K562 (cell line): ENCODE data around the gene PCSK5. TPM values are rescaled to one million over a fixed set of nuclear protein-coding genes. Genes with fewer than 3 reads are reported as not detected.

Experiments used
- KAT8 ChIP-seq: fragments of 450-650 bp; IDR thresholded peaks from 2 replicates; pipeline ENCODE4 v1.6.1; 2016; ENCODE audit warnings: low read depth, mild to moderate bottlenecking
- MBD2 ChIP-seq: sonication (generic); IDR thresholded peaks from 2 replicates; pipeline ENCODE4 v1.6.1; 2016; ENCODE audit warnings: low read depth, borderline replicate concordance
- NFE2 ChIP-seq: IDR thresholded peaks from 2 replicates; pipeline ENCODE4 v1.6.1; 2014; ENCODE audit warnings: antibody characterized with exemption, low read depth
- SMAD4 ChIP-seq: fragments of 250-450 bp; sonication (Bioruptor Pico); conservative IDR thresholded peaks from 2 replicates; pipeline ENCODE4 v1.8.0; 2021; ENCODE audit warnings: inconsistent platforms, mild to moderate bottlenecking, moderate library complexity
- TAL1 ChIP-seq: fragments of 450-650 bp; IDR thresholded peaks from 2 replicates; pipeline ENCODE4 v1.6.1; 2016; ENCODE audit warnings: mild to moderate bottlenecking
- ZNF274 ChIP-seq: IDR thresholded peaks from 2 replicates; pipeline ENCODE4 v1.6.1; 2011; ENCODE audit warnings: low read depth, mild to moderate bottlenecking, low read length, moderate library complexity, borderline replicate concordance
- ZNF41 ChIP-seq: fragments of 250-450 bp; sonication (Bioruptor Pico); conservative IDR thresholded peaks from 2 replicates; pipeline ENCODE4 v1.4.0; 2020; ENCODE audit warnings: mild to moderate bottlenecking
- polyA plus RNA-seq, 8 experiments: library from polyadenylated mRNA; depleted of rRNA in 4 of 8; stranded (reverse) in 5 of 8; unstranded in 3 of 8; fragments of >200 nt; fragmentation: Nextera tagmentation in 2 of 8; fragmentation: Illumina TruSeq in 1 of 8; extraction: Ambion mirVana in 2 of 8; extraction: Trizol in 1 of 8; gene quantifications; 2 replicates each; pipeline versions ENCODE4 v1.2.1 to v1.2.3, GENCODE V29; 2011 to 2014; ENCODE audit warnings: inconsistent platforms in 1 of 8, missing spikeins in 1 of 8
- total RNA-seq, 7 experiments: library from RNA; depleted of rRNA in 6 of 7; stranded (reverse); fragments of >200 nt in 6 of 7; fragmentation: Illumina TruSeq in 2 of 7; extraction: Trizol in 2 of 7; gene quantifications; 2 replicates each; pipeline versions ENCODE4 v1.2.1 to v1.2.3, GENCODE V29; 2011 to 2021; ENCODE audit warnings: low replicate concordance in 1 of 7
- TF ChIP-seq, protein P1 (sequence below): fragments of 450-650 bp; IDR thresholded peaks from 2 replicates; pipeline ENCODE4 v1.6.1; 2016; ENCODE audit warnings: mild to moderate bottlenecking, moderate library complexity
- TF ChIP-seq, protein P2 (sequence below): sonication (generic); formaldehyde crosslinking; IDR thresholded peaks from 2 replicates; pipeline ENCODE4 v1.8.0; 2022; ENCODE audit warnings: mild to moderate bottlenecking, missing genetic modification reagents
- TF ChIP-seq, protein P3 (sequence below): sonication (generic); formaldehyde crosslinking; IDR thresholded peaks from 2 replicates; pipeline ENCODE4 v1.8.1; 2023; ENCODE audit warnings: mild to moderate bottlenecking, missing genetic modification reagents

The PCSK5 gene
- total and polyA plus RNA-seq, 9 of the 15 experiments (the other 6 are each of a cell fraction or from before 2014, with no cell fraction given), result not detected

DNA sequence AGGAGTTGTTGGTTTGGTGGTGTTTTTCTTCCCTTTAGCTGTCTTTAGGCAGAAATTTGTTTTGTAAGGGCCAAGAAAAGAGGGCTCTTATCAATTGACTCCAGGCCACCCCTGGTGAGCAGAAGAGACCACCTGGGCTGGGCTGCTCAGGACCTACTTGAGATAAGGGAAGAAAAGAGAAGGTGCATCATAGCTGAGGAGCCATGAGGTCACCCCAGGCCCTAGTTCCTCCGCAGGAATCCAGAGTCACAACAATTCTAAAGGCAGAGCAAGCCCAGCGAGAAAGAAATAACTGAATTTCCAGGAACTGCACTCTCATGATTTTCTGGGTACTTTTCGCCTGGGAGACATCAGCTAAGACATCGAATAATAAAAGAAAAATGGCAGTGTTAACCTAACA, 468.9 kb downstream of the PCSK5 start (continued):
- TF ChIP-seq, protein P1, sequence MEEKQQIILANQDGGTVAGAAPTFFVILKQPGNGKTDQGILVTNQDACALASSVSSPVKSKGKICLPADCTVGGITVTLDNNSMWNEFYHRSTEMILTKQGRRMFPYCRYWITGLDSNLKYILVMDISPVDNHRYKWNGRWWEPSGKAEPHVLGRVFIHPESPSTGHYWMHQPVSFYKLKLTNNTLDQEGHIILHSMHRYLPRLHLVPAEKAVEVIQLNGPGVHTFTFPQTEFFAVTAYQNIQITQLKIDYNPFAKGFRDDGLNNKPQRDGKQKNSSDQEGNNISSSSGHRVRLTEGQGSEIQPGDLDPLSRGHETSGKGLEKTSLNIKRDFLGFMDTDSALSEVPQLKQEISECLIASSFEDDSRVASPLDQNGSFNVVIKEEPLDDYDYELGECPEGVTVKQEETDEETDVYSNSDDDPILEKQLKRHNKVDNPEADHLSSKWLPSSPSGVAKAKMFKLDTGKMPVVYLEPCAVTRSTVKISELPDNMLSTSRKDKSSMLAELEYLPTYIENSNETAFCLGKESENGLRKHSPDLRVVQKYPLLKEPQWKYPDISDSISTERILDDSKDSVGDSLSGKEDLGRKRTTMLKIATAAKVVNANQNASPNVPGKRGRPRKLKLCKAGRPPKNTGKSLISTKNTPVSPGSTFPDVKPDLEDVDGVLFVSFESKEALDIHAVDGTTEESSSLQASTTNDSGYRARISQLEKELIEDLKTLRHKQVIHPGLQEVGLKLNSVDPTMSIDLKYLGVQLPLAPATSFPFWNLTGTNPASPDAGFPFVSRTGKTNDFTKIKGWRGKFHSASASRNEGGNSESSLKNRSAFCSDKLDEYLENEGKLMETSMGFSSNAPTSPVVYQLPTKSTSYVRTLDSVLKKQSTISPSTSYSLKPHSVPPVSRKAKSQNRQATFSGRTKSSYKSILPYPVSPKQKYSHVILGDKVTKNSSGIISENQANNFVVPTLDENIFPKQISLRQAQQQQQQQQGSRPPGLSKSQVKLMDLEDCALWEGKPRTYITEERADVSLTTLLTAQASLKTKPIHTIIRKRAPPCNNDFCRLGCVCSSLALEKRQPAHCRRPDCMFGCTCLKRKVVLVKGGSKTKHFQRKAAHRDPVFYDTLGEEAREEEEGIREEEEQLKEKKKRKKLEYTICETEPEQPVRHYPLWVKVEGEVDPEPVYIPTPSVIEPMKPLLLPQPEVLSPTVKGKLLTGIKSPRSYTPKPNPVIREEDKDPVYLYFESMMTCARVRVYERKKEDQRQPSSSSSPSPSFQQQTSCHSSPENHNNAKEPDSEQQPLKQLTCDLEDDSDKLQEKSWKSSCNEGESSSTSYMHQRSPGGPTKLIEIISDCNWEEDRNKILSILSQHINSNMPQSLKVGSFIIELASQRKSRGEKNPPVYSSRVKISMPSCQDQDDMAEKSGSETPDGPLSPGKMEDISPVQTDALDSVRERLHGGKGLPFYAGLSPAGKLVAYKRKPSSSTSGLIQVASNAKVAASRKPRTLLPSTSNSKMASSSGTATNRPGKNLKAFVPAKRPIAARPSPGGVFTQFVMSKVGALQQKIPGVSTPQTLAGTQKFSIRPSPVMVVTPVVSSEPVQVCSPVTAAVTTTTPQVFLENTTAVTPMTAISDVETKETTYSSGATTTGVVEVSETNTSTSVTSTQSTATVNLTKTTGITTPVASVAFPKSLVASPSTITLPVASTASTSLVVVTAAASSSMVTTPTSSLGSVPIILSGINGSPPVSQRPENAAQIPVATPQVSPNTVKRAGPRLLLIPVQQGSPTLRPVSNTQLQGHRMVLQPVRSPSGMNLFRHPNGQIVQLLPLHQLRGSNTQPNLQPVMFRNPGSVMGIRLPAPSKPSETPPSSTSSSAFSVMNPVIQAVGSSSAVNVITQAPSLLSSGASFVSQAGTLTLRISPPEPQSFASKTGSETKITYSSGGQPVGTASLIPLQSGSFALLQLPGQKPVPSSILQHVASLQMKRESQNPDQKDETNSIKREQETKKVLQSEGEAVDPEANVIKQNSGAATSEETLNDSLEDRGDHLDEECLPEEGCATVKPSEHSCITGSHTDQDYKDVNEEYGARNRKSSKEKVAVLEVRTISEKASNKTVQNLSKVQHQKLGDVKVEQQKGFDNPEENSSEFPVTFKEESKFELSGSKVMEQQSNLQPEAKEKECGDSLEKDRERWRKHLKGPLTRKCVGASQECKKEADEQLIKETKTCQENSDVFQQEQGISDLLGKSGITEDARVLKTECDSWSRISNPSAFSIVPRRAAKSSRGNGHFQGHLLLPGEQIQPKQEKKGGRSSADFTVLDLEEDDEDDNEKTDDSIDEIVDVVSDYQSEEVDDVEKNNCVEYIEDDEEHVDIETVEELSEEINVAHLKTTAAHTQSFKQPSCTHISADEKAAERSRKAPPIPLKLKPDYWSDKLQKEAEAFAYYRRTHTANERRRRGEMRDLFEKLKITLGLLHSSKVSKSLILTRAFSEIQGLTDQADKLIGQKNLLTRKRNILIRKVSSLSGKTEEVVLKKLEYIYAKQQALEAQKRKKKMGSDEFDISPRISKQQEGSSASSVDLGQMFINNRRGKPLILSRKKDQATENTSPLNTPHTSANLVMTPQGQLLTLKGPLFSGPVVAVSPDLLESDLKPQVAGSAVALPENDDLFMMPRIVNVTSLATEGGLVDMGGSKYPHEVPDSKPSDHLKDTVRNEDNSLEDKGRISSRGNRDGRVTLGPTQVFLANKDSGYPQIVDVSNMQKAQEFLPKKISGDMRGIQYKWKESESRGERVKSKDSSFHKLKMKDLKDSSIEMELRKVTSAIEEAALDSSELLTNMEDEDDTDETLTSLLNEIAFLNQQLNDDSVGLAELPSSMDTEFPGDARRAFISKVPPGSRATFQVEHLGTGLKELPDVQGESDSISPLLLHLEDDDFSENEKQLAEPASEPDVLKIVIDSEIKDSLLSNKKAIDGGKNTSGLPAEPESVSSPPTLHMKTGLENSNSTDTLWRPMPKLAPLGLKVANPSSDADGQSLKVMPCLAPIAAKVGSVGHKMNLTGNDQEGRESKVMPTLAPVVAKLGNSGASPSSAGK, result no peak
- TF ChIP-seq, protein P2, sequence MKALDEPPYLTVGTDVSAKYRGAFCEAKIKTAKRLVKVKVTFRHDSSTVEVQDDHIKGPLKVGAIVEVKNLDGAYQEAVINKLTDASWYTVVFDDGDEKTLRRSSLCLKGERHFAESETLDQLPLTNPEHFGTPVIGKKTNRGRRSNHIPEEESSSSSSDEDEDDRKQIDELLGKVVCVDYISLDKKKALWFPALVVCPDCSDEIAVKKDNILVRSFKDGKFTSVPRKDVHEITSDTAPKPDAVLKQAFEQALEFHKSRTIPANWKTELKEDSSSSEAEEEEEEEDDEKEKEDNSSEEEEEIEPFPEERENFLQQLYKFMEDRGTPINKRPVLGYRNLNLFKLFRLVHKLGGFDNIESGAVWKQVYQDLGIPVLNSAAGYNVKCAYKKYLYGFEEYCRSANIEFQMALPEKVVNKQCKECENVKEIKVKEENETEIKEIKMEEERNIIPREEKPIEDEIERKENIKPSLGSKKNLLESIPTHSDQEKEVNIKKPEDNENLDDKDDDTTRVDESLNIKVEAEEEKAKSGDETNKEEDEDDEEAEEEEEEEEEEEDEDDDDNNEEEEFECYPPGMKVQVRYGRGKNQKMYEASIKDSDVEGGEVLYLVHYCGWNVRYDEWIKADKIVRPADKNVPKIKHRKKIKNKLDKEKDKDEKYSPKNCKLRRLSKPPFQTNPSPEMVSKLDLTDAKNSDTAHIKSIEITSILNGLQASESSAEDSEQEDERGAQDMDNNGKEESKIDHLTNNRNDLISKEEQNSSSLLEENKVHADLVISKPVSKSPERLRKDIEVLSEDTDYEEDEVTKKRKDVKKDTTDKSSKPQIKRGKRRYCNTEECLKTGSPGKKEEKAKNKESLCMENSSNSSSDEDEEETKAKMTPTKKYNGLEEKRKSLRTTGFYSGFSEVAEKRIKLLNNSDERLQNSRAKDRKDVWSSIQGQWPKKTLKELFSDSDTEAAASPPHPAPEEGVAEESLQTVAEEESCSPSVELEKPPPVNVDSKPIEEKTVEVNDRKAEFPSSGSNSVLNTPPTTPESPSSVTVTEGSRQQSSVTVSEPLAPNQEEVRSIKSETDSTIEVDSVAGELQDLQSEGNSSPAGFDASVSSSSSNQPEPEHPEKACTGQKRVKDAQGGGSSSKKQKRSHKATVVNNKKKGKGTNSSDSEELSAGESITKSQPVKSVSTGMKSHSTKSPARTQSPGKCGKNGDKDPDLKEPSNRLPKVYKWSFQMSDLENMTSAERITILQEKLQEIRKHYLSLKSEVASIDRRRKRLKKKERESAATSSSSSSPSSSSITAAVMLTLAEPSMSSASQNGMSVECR (CRISPR knock-in tag), result no peak
- TF ChIP-seq ZNF41 (CRISPR knock-in tag) (no peak), TAL1 (peak; percentile 96), SMAD4 (CRISPR knock-in tag) (peak; percentile 85), MBD2 (peak; percentile 37; the same call in 1 of the 2 replicates), NFE2 (peak; percentile 9; the same call in 1 of the 2 replicates), KAT8 (no peak), ZNF274 (peak; percentile 26; the same call in 1 of the 2 replicates)
- TF ChIP-seq, protein P3, sequence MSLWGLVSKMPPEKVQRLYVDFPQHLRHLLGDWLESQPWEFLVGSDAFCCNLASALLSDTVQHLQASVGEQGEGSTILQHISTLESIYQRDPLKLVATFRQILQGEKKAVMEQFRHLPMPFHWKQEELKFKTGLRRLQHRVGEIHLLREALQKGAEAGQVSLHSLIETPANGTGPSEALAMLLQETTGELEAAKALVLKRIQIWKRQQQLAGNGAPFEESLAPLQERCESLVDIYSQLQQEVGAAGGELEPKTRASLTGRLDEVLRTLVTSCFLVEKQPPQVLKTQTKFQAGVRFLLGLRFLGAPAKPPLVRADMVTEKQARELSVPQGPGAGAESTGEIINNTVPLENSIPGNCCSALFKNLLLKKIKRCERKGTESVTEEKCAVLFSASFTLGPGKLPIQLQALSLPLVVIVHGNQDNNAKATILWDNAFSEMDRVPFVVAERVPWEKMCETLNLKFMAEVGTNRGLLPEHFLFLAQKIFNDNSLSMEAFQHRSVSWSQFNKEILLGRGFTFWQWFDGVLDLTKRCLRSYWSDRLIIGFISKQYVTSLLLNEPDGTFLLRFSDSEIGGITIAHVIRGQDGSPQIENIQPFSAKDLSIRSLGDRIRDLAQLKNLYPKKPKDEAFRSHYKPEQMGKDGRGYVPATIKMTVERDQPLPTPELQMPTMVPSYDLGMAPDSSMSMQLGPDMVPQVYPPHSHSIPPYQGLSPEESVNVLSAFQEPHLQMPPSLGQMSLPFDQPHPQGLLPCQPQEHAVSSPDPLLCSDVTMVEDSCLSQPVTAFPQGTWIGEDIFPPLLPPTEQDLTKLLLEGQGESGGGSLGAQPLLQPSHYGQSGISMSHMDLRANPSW (CRISPR knock-in tag), result no peak
